ENCODE data around the gene UCP1.

Gene UCP1

GRCh38 chr4:140571620-140572019, 2.9 kb upstream of the UCP1 start:
- H3K36me3 ChIP-seq (ENCODE audit: control insufficient read depth, insufficient read depth, low read length), result no peaks in the 10 kb centered on the region

GRCh38 chr4:140569307-140569638, 512 bp upstream of the UCP1 start:
- Histone ChIP-seq H3K27me3 (replicated peaks; ENCODE audit: control insufficient read depth, insufficient read depth, low read length) (peaks cover 5% of the 10 kb centered on the region; the same call in 1 of the 2 replicates), H3K36me3 (ENCODE audit: control insufficient read depth, insufficient read depth, low read length) (no peaks in the 10 kb centered on the region), H3K4me3 (replicated peaks; ENCODE audit: low read depth, low read length) (no peak overlapping the region)
- no peak for TF ChIP-seq CTCF (IDR thresholded peaks at IDR 0.05; ENCODE audit: insufficient read depth, low read length, poor library complexity, severe bottlenecking)
- no peak for DNase-seq (ENCODE audit: extremely low read depth, insufficient read length)

More at GRCh38 chr4:140571620-140572019, 2.9 kb upstream of the UCP1 start:
- TF ChIP-seq CTCF (IDR thresholded peaks at IDR 0.05; ENCODE audit: insufficient read depth, low read length, poor library complexity, severe bottlenecking), result no peak
- peaks cover 5% of the 10 kb centered on the region for H3K27me3 ChIP-seq (replicated peaks; ENCODE audit: control insufficient read depth, insufficient read depth, low read length)
- no peak overlapping the region for H3K4me3 ChIP-seq (replicated peaks; ENCODE audit: low read depth, low read length)
- DNase-seq (ENCODE audit: extremely low read depth, insufficient read length), result no peak

DNA sequence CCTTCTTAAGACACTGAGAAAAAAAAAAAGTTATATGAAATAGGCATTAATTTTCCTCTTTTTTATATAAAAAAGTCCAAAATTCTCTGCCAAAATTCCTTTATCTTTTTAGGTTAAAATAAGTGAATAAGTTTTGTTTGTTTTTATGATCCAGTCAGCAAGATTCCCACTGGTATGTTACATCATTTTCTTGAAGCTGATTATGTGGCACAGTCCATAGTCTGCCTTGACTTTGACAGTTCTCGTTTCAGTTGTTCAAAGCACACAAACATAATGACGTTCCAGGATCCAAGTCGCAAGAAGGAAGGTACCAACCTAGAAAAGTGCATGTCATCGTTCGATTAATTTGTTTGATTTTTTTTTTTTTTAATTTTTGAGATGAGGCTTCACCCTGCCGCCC, 9.1 kb downstream of the UCP1 start:
- Histone ChIP-seq H3K27me3 (replicated peaks; ENCODE audit: control insufficient read depth, insufficient read depth, low read length) (no peaks in the 10 kb centered on the region), H3K4me3 (replicated peaks; ENCODE audit: low read depth, low read length) (no peak overlapping the region), H3K36me3 (ENCODE audit: control insufficient read depth, insufficient read depth, low read length) (no peaks in the 10 kb centered on the region)
- no peak for TF ChIP-seq CTCF (IDR thresholded peaks at IDR 0.05; ENCODE audit: insufficient read depth, low read length, poor library complexity, severe bottlenecking)
- no peak for DNase-seq (ENCODE audit: extremely low read depth, insufficient read length)

- H3K27me3 ChIP-seq (replicated peaks; ENCODE audit: control insufficient read depth, insufficient read depth, low read length), result no peaks in the 10 kb centered on the region
- TF ChIP-seq CTCF (IDR thresholded peaks at IDR 0.05; ENCODE audit: insufficient read depth, low read length, poor library complexity, severe bottlenecking), result no peak
- no peak for DNase-seq (ENCODE audit: extremely low read depth, insufficient read length)
- H3K36me3 ChIP-seq (ENCODE audit: control insufficient read depth, insufficient read depth, low read length), result no peaks in the 10 kb centered on the region
- H3K4me3 ChIP-seq (replicated peaks; ENCODE audit: low read depth, low read length), result no peak overlapping the region
These were observed 10.8 kb downstream of the UCP1 start for GRCh38 chr4:140557831-140558435.

GRCh38 chr4:140556372-140557085, 12.2 kb downstream of the UCP1 start:
- H3K36me3 ChIP-seq (ENCODE audit: control insufficient read depth, insufficient read depth, low read length), result no peaks in the 10 kb centered on the region
- H3K4me3 ChIP-seq (replicated peaks; ENCODE audit: low read depth, low read length), result peak overlapping the region; percentile 16; the same call in 1 of the 2 replicates
- no peaks in the 10 kb centered on the region for H3K27me3 ChIP-seq (replicated peaks; ENCODE audit: control insufficient read depth, insufficient read depth, low read length)
- peak; percentile 61 for DNase-seq (ENCODE audit: extremely low read depth, insufficient read length)
- no peak for TF ChIP-seq CTCF (IDR thresholded peaks at IDR 0.05; ENCODE audit: insufficient read depth, low read length, poor library complexity, severe bottlenecking)

All from GM06990 (cell line).